ENCODE data around the gene PNRC1. TPM values are rescaled to one million over a fixed set of nuclear protein-coding genes. Genes with fewer than 3 reads are reported as not detected.

PNRC1 gene
- total RNA-seq, 1 donor from 2014 or later, result 236 TPM

- Histone ChIP-seq H2AFZ (replicated peaks) (no peak overlapping the region), H3K9ac (no peak overlapping the region), H3K27me3 (no peaks in the 10 kb centered on the region), H3K27ac (no peak overlapping the region), H3K79me2 (ENCODE audit: low read depth) (no peaks in the 10 kb centered on the region), H3F3A (ENCODE audit: low read depth) (no peaks in the 10 kb centered on the region), H3K9me3 (ENCODE audit: low read depth) (no peaks in the 10 kb centered on the region), H3K4me2 (no peak overlapping the region), H3K36me3 (peaks cover 16% of the 10 kb centered on the region), H3K4me1 (no peaks in the 10 kb centered on the region), H4K20me1 (ENCODE audit: low read depth) (peaks cover 5% of the 10 kb centered on the region), H3K4me3 (no peak overlapping the region)
- H3K27ac Mint-ChIP-seq, result no peak overlapping the region
- no peak overlapping the region for H3K4me3 Mint-ChIP-seq
- H3K4me1 Mint-ChIP-seq, result no peaks in the 10 kb centered on the region
- TF ChIP-seq EZH2phosphoT487 (IDR thresholded peaks at IDR 0.05), result no peak
- no peak for TF ChIP-seq EZH2 (IDR thresholded peaks at IDR 0.05)
- TF ChIP-seq, protein P1, sequence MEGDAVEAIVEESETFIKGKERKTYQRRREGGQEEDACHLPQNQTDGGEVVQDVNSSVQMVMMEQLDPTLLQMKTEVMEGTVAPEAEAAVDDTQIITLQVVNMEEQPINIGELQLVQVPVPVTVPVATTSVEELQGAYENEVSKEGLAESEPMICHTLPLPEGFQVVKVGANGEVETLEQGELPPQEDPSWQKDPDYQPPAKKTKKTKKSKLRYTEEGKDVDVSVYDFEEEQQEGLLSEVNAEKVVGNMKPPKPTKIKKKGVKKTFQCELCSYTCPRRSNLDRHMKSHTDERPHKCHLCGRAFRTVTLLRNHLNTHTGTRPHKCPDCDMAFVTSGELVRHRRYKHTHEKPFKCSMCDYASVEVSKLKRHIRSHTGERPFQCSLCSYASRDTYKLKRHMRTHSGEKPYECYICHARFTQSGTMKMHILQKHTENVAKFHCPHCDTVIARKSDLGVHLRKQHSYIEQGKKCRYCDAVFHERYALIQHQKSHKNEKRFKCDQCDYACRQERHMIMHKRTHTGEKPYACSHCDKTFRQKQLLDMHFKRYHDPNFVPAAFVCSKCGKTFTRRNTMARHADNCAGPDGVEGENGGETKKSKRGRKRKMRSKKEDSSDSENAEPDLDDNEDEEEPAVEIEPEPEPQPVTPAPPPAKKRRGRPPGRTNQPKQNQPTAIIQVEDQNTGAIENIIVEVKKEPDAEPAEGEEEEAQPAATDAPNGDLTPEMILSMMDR (IDR thresholded peaks at IDR 0.05), result no peak
- H3K9me3 Mint-ChIP-seq, result no peaks in the 10 kb centered on the region
- H3K27me3 Mint-ChIP-seq (ENCODE audit: insufficient read depth, low read depth), result no peaks in the 10 kb centered on the region
- no peak for DNase-seq (ENCODE audit: low spot score)
- H3K36me3 Mint-ChIP-seq, result peaks cover 3% of the 10 kb centered on the region
Measured at GRCh38 chr6:89098461-89098860, 17.9 kb downstream of the PNRC1 start.

- Histone ChIP-seq H3K27me3 (no peaks in the 10 kb centered on the region), H3K9ac (no peak overlapping the region), H2AFZ (replicated peaks) (no peak overlapping the region), H3K4me2 (no peak overlapping the region), H4K20me1 (ENCODE audit: low read depth) (peaks cover 5% of the 10 kb centered on the region), H3K4me3 (no peak overlapping the region), H3F3A (ENCODE audit: low read depth) (no peaks in the 10 kb centered on the region), H3K36me3 (peaks cover 24% of the 10 kb centered on the region), H3K4me1 (no peaks in the 10 kb centered on the region), H3K9me3 (ENCODE audit: low read depth) (no peaks in the 10 kb centered on the region), H3K79me2 (ENCODE audit: low read depth) (no peaks in the 10 kb centered on the region), H3K27ac (no peak overlapping the region)
- no peaks in the 10 kb centered on the region for H3K9me3 Mint-ChIP-seq
- H3K27me3 Mint-ChIP-seq (ENCODE audit: insufficient read depth, low read depth), result no peaks in the 10 kb centered on the region
- H3K36me3 Mint-ChIP-seq, result peaks cover 6% of the 10 kb centered on the region
- no peak overlapping the region for H3K27ac Mint-ChIP-seq
- no peak for DNase-seq (ENCODE audit: low spot score)
- no peaks in the 10 kb centered on the region for H3K4me1 Mint-ChIP-seq
- TF ChIP-seq EZH2phosphoT487 (IDR thresholded peaks at IDR 0.05), result no peak
- TF ChIP-seq, protein P1 (IDR thresholded peaks at IDR 0.05), result no peak
- no peak for TF ChIP-seq EZH2 (IDR thresholded peaks at IDR 0.05)
- no peak overlapping the region for H3K4me3 Mint-ChIP-seq
Measured at GRCh38 chr6:89100114-89100513, 19.6 kb downstream of the PNRC1 start.

GRCh38 chr6:89110284-89110683 is 29.7 kb downstream of the PNRC1 start:
- Histone ChIP-seq H3K27me3 (no peaks in the 10 kb centered on the region), H3K4me2 (no peak overlapping the region), H4K20me1 (ENCODE audit: low read depth) (peaks cover 28% of the 10 kb centered on the region), H3K36me3 (peaks cover 6% of the 10 kb centered on the region), H3K79me2 (ENCODE audit: low read depth) (peaks cover 55% of the 10 kb centered on the region), H3F3A (ENCODE audit: low read depth) (no peaks in the 10 kb centered on the region), H3K9me3 (ENCODE audit: low read depth) (no peaks in the 10 kb centered on the region), H3K9ac (no peak overlapping the region), H2AFZ (replicated peaks) (no peak overlapping the region), H3K4me1 (no peaks in the 10 kb centered on the region), H3K4me3 (no peak overlapping the region), H3K27ac (no peak overlapping the region)
- Mint-ChIP-seq H3K36me3 (peaks cover 13% of the 10 kb centered on the region), H3K27ac (no peak overlapping the region), H3K4me1 (no peaks in the 10 kb centered on the region), H3K27me3 (ENCODE audit: insufficient read depth, low read depth) (no peaks in the 10 kb centered on the region), H3K4me3 (no peak overlapping the region), H3K9me3 (no peaks in the 10 kb centered on the region)
- DNase-seq (ENCODE audit: low spot score), result no peak
- TF ChIP-seq, protein P1 (IDR thresholded peaks at IDR 0.05), result no peak
- TF ChIP-seq EZH2 (IDR thresholded peaks at IDR 0.05) (no peak), EZH2phosphoT487 (IDR thresholded peaks at IDR 0.05) (no peak)
